Mesodermal cell (in vitro differentiated cells): ENCODE results near the gene FUOM.
"Not testable (repeated sequence)": the region's sequence is repeated elsewhere in the genome, so short reads cannot be mapped to it uniquely, and the experiment has no call there.

Experiments used
- H3K27ac ChIP-seq: 2 replicates; pipeline ENCODE4 v1.7.0; 2013; ENCODE audit warnings: mild to moderate bottlenecking, low read depth, low read length, moderate library complexity; ENCODE audit not compliant: severe bottlenecking
- H3K36me3 ChIP-seq: 2 replicates; pipeline ENCODE4 v1.7.1; 2013; ENCODE audit warnings: mild to moderate bottlenecking, low read length, moderate library complexity; ENCODE audit not compliant: control insufficient read depth, insufficient read depth
- H3K4me1 ChIP-seq: one replicate; pipeline ENCODE4 v1.7.1; 2013; ENCODE audit warnings: mild to moderate bottlenecking, low read length; ENCODE audit not compliant: insufficient read depth, control insufficient read depth, poor library complexity, severe bottlenecking
- H3K4me3 ChIP-seq: 2 replicates; pipeline ENCODE4 v1.7.0; 2013; ENCODE audit warnings: low read length, control low read depth, mild to moderate bottlenecking; ENCODE audit not compliant: insufficient read depth, poor library complexity, severe bottlenecking; ENCODE audit errors: extremely low read depth
- H3K9me3 ChIP-seq: 2 replicates; pipeline ENCODE4 v1.7.1; 2013; ENCODE audit warnings: mild to moderate bottlenecking, low read length, moderate library complexity; ENCODE audit not compliant: control insufficient read depth
- WGBS, 2 experiments: methylation state at CpG; one replicate each; pipeline ENCODE4 v1.1.5; 2013; ENCODE audit warnings: missing lambda C conversion rate in 2 of 2; ENCODE audit not compliant: insufficient coverage in 2 of 2; 5-methylcytosine and 5-hydroxymethylcytosine counted together

FUOM gene

GRCh38 chr10:133376183-133376582 is 18.4 kb upstream of the FUOM start:
- not testable (repeated sequence) for H3K4me1 ChIP-seq, H3K4me3 ChIP-seq, H3K27ac ChIP-seq, H3K36me3 ChIP-seq, H3K9me3 ChIP-seq
- 88 to 100% methylated on average over 1 to 5 of the region's 5 CpGs for WGBS, 2 experiments

- Histone ChIP-seq H3K4me1 (no peaks in the 10 kb centered on the region), H3K4me3 (no peak overlapping the region), H3K27ac (no peak overlapping the region), H3K9me3 (no peaks in the 10 kb centered on the region), H3K36me3 (peaks cover 7% of the 10 kb centered on the region)
- WGBS, 2 experiments = 72 to 77% methylated on average over 9 to 10 of the region's 12 CpGs
These were observed 17.7 kb upstream of the FUOM start for GRCh38 chr10:133375357-133376115.

DNA sequence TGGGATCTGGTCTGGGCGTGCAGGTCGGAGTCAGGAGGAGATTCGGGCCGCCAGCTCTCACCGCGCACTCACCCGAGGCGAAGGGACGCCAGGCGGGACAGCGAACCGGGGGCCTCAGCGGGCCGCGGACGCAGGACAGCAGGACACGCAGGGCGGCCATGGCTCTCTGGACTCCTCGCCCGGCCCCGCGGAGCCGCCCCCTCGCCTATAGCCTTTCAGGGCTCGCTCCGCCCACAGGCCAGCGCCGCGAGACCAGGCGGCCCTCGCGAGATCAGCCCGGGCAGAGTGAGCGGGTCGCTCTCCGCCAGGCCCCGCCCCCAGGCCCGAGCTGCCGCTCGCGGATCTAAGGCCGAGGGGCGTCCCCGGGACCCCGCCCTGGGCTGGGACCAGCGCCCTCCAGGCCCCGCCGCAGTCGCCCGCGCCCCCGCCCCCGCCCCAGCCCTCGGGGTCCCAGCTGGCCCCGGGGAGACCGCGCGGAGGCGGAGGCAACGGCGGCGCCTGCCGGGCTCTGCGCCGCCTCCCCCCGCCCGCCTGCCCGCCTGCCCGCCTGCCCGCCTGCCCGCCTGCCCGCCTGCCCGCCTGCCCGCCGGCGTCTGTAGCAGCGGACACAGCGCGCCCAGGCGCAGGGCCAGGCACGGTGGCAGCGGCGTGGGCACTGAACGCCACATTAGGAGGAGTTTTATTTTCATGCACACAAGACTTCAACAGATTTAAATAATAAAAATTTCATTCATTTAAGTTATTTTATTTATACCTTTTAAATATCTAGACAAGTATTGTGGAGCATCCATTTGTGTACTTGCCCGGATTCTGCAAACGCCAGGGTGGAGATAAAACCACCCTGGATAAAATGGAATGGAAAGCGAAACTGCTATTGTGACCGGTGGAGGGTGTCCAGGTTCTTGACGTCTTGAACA is 15.6 kb upstream of the FUOM start, which contains the start of gene ECHS1:
Gene ECHS1, minus strand, starts transcription at position 181 of the 917 bp plus-strand sequence. Its CDS starts 21 bp downstream, at position 160.
- 7 to 10% methylated on average over 31 to 60 of the region's 89 CpGs for WGBS, 2 experiments
- H3K4me1 ChIP-seq = no peaks in the 10 kb centered on the region
- H3K9me3 ChIP-seq = no peaks in the 10 kb centered on the region
- peaks cover 29% of the 10 kb centered on the region for H3K36me3 ChIP-seq
- H3K4me3 ChIP-seq = peak within 1 kb of the TSS; percentile 62
- no peak within 1 kb of the TSS for H3K27ac ChIP-seq

DNA sequence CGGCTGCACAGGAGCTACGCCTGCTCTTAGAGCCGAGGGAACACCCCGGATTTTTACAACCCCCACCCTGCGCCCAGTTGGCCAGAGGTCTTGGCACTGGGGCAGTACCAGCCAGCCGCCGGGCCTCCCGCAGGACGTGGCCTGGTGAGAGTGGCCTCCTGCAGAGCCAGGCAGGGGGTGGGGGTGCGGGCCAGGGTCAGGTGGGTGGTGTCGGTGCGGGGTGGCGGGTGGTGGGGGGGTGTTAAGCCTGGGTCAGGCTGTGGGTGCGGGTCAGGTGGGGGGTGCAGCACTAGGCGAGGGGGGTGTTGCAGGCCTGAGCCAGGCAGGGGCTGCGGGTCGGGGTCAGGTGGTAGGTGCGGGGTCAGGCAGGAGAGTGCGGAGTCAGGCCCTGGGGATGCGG is 14.7 kb upstream of the FUOM start:
- H3K9me3 ChIP-seq = no peaks in the 10 kb centered on the region
- peak overlapping the region; percentile 62 for H3K4me3 ChIP-seq
- WGBS, 2 experiments = 34 to 77% methylated on average over 8 to 11 of the region's 20 CpGs
- no peak overlapping the region for H3K27ac ChIP-seq
- peaks cover 34% of the 10 kb centered on the region for H3K36me3 ChIP-seq
- H3K4me1 ChIP-seq = no peaks in the 10 kb centered on the region

DNA sequence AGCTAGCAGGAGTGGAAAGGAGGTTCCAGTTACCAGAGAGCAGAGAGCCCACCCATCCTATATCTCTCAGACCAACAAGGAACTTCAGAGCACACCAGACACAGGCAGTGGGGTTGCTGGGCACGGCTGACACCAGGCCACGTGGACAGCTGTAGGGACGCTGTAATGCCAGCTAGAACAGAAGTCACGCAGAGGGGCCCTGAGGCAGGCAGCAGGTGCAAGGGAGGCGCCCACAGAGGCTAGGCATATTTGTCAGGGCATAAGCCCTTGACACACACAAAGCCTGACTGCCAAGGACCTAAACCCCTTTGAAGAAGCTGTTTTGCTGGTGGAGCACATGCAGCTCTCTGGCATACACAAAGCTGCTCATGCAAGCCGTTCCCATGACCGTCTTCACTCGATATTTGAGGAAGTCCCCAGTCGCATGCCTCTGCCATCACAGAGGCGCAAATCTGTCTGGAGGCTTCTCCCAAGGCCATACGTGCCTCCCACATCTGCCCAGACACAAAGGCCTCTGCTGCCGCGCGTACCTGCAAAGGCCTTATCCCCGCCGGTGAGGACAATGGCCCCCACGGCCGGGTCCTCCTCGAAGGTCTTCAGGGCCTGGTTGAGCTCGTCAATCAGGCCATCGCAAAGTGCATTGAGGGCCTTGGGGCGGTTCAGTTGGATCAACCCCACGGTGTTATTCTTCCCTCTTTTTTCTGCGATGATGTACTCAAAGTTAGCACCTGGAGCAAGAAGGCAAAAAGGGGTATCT is 12.4 kb upstream of the FUOM start:
- H3K36me3 ChIP-seq = peaks cover 53% of the 10 kb centered on the region
- H3K4me3 ChIP-seq = no peak overlapping the region
- WGBS, 2 experiments = 96 to 97% methylated on average over 23 of the region's 24 CpGs

DNA sequence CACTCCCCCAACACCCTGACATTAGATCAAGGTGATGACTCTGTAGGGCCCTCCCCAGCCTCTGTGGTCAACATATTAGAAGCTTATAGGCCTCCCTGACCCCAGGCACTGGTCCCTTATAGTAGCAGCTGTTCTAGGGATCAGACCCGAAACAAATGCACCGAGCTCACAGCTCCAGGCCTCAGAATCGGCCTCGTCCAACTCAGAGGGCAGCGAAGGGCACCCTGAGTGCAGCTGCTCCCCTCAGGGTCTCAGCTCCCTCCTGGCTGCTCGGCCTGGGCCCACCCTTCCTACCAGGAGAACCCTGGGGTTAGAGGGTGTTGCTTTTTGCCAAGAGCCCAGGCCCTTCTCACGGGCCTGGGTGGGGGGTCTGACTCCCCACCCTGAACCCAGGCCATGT is 10.3 kb upstream of the FUOM start:
- Histone ChIP-seq H3K4me3 (no peak overlapping the region), H3K27ac (no peak overlapping the region), H3K36me3 (peaks cover 73% of the 10 kb centered on the region), H3K9me3 (no peaks in the 10 kb centered on the region), H3K4me1 (no peaks in the 10 kb centered on the region)
- 87 to 99% methylated on average over 5 to 6 of the region's 7 CpGs for WGBS, 2 experiments

More for the DNA sequence above, 12.4 kb upstream of the FUOM start:
- Histone ChIP-seq H3K27ac (no peak overlapping the region), H3K4me1 (no peaks in the 10 kb centered on the region), H3K9me3 (no peaks in the 10 kb centered on the region)

DNA sequence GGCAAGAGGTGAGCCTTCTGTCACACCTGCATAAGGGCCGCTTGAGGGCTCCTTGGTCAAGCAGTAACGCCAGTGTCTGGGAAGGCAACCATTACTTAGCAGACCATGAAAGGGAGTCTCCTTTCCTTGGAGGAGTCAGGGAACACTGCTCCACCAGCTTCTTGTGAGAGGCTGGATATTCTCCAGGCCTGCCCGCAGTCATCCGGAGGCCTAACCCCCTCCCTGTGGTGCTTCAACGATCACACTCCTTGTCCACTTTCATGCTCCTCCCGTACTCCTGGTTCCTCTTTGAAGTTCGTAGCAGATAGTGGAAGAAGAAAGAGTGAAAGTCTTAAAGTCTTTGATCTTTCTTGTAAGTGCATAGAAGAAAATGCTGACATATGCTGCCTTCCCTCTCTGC is 9.6 kb upstream of the FUOM start:
- not testable (repeated sequence) for H3K4me1 ChIP-seq, H3K4me3 ChIP-seq, H3K9me3 ChIP-seq, H3K27ac ChIP-seq
- H3K36me3 ChIP-seq = peaks cover 80% of the 10 kb centered on the region
- WGBS, 2 experiments = 80% methylated on average over 1 of the region's 7 CpGs; no CpG with 5 or more reads in 1 of the 2 experiments

GRCh38 chr10:133366751-133367150 is 8.9 kb upstream of the FUOM start:
- peaks cover 87% of the 10 kb centered on the region for H3K36me3 ChIP-seq
- no peaks in the 10 kb centered on the region for H3K9me3 ChIP-seq
- H3K27ac ChIP-seq = no peak overlapping the region
- no peaks in the 10 kb centered on the region for H3K4me1 ChIP-seq
- WGBS, 2 experiments = 98 to 99% methylated on average over 13 of the region's 13 CpGs
- H3K4me3 ChIP-seq = no peak overlapping the region

DNA sequence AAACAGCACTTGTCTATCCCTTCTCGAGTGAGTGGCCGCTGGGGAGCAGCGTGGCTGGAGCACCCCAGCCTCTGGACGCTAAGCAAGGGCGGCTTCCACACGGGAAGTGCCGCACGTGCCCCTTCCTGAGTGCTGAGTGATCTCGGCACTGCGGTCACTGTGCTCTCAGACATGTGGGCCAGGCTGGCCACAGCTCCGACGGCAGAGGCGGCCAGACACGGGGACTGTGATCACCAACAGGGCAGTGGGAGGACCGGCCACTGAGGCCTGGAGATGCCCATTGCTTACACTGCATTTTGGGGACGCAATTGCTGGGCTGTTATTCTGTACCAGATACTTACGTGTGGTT is 8.3 kb upstream of the FUOM start:
- Histone ChIP-seq H3K27ac (no peak overlapping the region), H3K4me1 (no peaks in the 10 kb centered on the region), H3K4me3 (no peak overlapping the region), H3K36me3 (peaks cover 88% of the 10 kb centered on the region), H3K9me3 (no peaks in the 10 kb centered on the region)
- WGBS, 2 experiments = 86 to 89% methylated on average over 13 to 17 of the region's 17 CpGs

GRCh38 chr10:133365461-133366129 is 7.8 kb upstream of the FUOM start:
- no peak overlapping the region for H3K27ac ChIP-seq
- no peak overlapping the region for H3K4me3 ChIP-seq
- WGBS, 2 experiments = 87 to 99% methylated on average over 8 to 13 of the region's 13 CpGs
- peaks cover 86% of the 10 kb centered on the region for H3K36me3 ChIP-seq
- H3K4me1 ChIP-seq = no peaks in the 10 kb centered on the region
- no peaks in the 10 kb centered on the region for H3K9me3 ChIP-seq
